HG03432 (cell line): ENCODE data around the gene KRT6A.

Source experiments
- ATAC-seq: cut with Tn5 transposase; IDR thresholded peaks from one replicate; pipeline ENCODE4 v1.9.1; 2021; ENCODE audit warnings: mild to moderate bottlenecking, moderate library complexity; ENCODE audit not compliant: unreplicated experiment

Gene KRT6A

GRCh38 chr12:52438305-52439301, 54.5 kb downstream of the KRT6A start:
- no peak for ATAC-seq

- no peak for ATAC-seq
These were observed 55.5 kb downstream of the KRT6A start for GRCh38 chr12:52437508-52437907.
